IMR-90 (cell line): ENCODE measurements around the gene IL1B. TPM values are rescaled to one million over a fixed set of nuclear protein-coding genes. Genes with fewer than 3 reads are reported as not detected.
A peak's percentile ranks its signal among the peaks of the same experiment; 100 is the strongest.

ENCODE experiments used
- ATAC-seq: fragments of 200-7000 bp; cut with Tn5 transposase; 2 replicates; pipeline ENCODE4 v1.9.1; 2020; ENCODE audit warnings: low read depth, mild to moderate bottlenecking, moderate library complexity
- BruUV-seq: library from RNA; stranded (reverse); fragments of 400-500 nt; replicated peaks from 2 replicates; lab custom pipeline; 2021; lab: Mats Ljungman, UMichigan
- CTCF ChIA-PET: fragments of 300-600 bp; formaldehyde crosslinking; extraction: SDS; loops from one replicate; lab custom pipeline; 2021; ENCODE audit warnings: antibody characterized with exemption; lab: Yijun Ruan, JAX
- POLR2A ChIA-PET: fragments of 300-600 bp; sonication (Branson Sonifier 250); formaldehyde crosslinking; loops from one replicate; lab custom pipeline; 2022; ENCODE audit warnings: antibody characterized with exemption; ENCODE audit not compliant: unreplicated experiment; lab: Charles Lee
- DNase-seq: peaks from one replicate; pipeline ENCODE4 v3.0.0; 2013
- H2AFZ ChIP-seq: replicated peaks from 2 replicates; pipeline ENCODE3; 2013; ENCODE audit warnings: low read length, mild to moderate bottlenecking; ENCODE audit not compliant: poor library complexity
- H2AK5ac ChIP-seq: 2 replicates; pipeline ENCODE4 v1.6.1; 2013; ENCODE audit warnings: low read depth, low read length, inconsistent platforms
- H2AK9ac ChIP-seq: replicated peaks from 2 replicates; pipeline ENCODE3; 2013; ENCODE audit warnings: mild to moderate bottlenecking, low read depth, low read length, moderate library complexity; ENCODE audit not compliant: poor library complexity
- H2BK120ac ChIP-seq: 2 replicates; pipeline ENCODE4 v1.6.1; 2013; ENCODE audit warnings: low read depth, low read length, inconsistent platforms
- H2BK15ac ChIP-seq: 3 replicates; pipeline ENCODE4 v1.6.1; 2013; ENCODE audit warnings: low read depth, low read length, inconsistent platforms
- H2BK20ac ChIP-seq: 2 replicates; pipeline ENCODE4 v1.6.1; 2013; ENCODE audit warnings: low read depth, mild to moderate bottlenecking, inconsistent platforms, low read length, moderate library complexity
- H2BK5ac ChIP-seq: 2 replicates; pipeline ENCODE4 v1.6.1; 2013; ENCODE audit warnings: mild to moderate bottlenecking, low read depth, low read length, inconsistent platforms; ENCODE audit not compliant: poor library complexity, severe bottlenecking
- H3K14ac ChIP-seq: replicated peaks from 2 replicates; pipeline ENCODE4 v1.6.1; 2013; ENCODE audit warnings: low read depth, low read length, inconsistent platforms
- H3K18ac ChIP-seq: 2 replicates; pipeline ENCODE4 v1.6.1; 2013; ENCODE audit warnings: low read depth, low read length, control low read depth
- H3K23ac ChIP-seq: 2 replicates; pipeline ENCODE4 v1.6.1; 2013; ENCODE audit warnings: low read depth, low read length, inconsistent platforms
- H3K27ac ChIP-seq: 2 replicates; pipeline ENCODE4 v1.5.1; 2013; ENCODE audit warnings: mild to moderate bottlenecking, control low read depth, low read length; ENCODE audit not compliant: insufficient read depth
- H3K27me3 ChIP-seq: 2 replicates; pipeline ENCODE4 v1.6.1; 2013; ENCODE audit warnings: low read length; ENCODE audit not compliant: control insufficient read depth, insufficient read depth
- H3K36me3 ChIP-seq: 2 replicates; pipeline ENCODE4 v1.6.1; 2013; ENCODE audit warnings: low read length, mixed read lengths; ENCODE audit not compliant: control insufficient read depth, insufficient read depth
- H3K4ac ChIP-seq: 2 replicates; pipeline ENCODE4 v1.6.1; 2013; ENCODE audit warnings: low read depth, low read length, inconsistent platforms
- H3K4me1 ChIP-seq: 2 replicates; pipeline ENCODE4 v1.6.1; 2013; ENCODE audit warnings: low read length, mixed read lengths; ENCODE audit not compliant: control insufficient read depth, insufficient read depth
- H3K4me2 ChIP-seq: 2 replicates; pipeline ENCODE4 v1.6.1; 2013; ENCODE audit warnings: low read depth, mild to moderate bottlenecking, control low read depth, low read length, moderate library complexity
- H3K4me3 ChIP-seq: 2 replicates; pipeline ENCODE4 v1.5.1; 2013; ENCODE audit warnings: low read depth, mild to moderate bottlenecking, control low read depth, low read length, moderate library complexity; ENCODE audit not compliant: insufficient read depth
- H3K56ac ChIP-seq: 2 replicates; pipeline ENCODE4 v1.6.1; 2013; ENCODE audit warnings: low read length, inconsistent platforms; ENCODE audit not compliant: insufficient read depth; ENCODE audit errors: extremely low read depth
- H3K79me1 ChIP-seq, 2 experiments: 2 replicates each; pipeline ENCODE4 v1.6.1; 2013; ENCODE audit warnings: low read length in 2 of 2, inconsistent platforms in 1 of 2, low read depth in 1 of 2
- H3K9ac ChIP-seq: 2 replicates; pipeline ENCODE4 v1.6.1; 2013; ENCODE audit warnings: low read depth, low read length, control low read depth
- H3K9me1 ChIP-seq: 2 replicates; pipeline ENCODE4 v1.6.1; 2013; ENCODE audit warnings: low read length, inconsistent platforms; ENCODE audit not compliant: insufficient read depth
- H3K9me3 ChIP-seq: 2 replicates; pipeline ENCODE4 v1.6.1; 2013; ENCODE audit warnings: low read length; ENCODE audit not compliant: control insufficient read depth, insufficient read depth
- H4K20me1 ChIP-seq: 2 replicates; pipeline ENCODE4 v1.6.1; 2013; ENCODE audit warnings: low read length, inconsistent platforms; ENCODE audit not compliant: insufficient read depth
- H4K5ac ChIP-seq: 2 replicates; pipeline ENCODE4 v1.6.1; 2013; ENCODE audit warnings: mild to moderate bottlenecking, low read depth, low read length, control low read depth
- H4K8ac ChIP-seq, 2 experiments: 2 replicates each; pipeline ENCODE4 v1.6.1; 2013; ENCODE audit warnings: low read depth in 2 of 2, low read length in 2 of 2, control low read depth in 1 of 2, inconsistent platforms in 1 of 2
- H4K91ac ChIP-seq: 2 replicates; pipeline ENCODE4 v1.6.1; 2013; ENCODE audit warnings: low read depth, low read length, inconsistent platforms; ENCODE audit not compliant: insufficient read depth
- MAFK ChIP-seq: IDR thresholded peaks from 2 replicates; pipeline ENCODE4 v1.6.1; 2012; ENCODE audit warnings: low read depth, low read length, improper control_type of control experiment
- WGBS, 2 experiments: methylation state at CpG; one replicate each; pipeline versions ENCODE4 v1.1.5 to v1.1.7; 2013; ENCODE audit warnings: missing lambda C conversion rate in 2 of 2; ENCODE audit not compliant: insufficient read length in 1 of 2; ENCODE audit errors: extremely low coverage in 2 of 2; 5-methylcytosine and 5-hydroxymethylcytosine counted together
- dilution Hi-C: fragments of 300-500 bp; cut with HindIII; formaldehyde crosslinking; loops from one replicate; pipeline ENCODE4 v1.14.3; 2018; ENCODE audit warnings: low sequenced_read_pairs; ENCODE audit not compliant: unreplicated experiment
- in situ Hi-C: fragments of 300-500 bp; cut with MboI; formaldehyde crosslinking; loops from 3 replicates; pipeline ENCODE4 v1.14.3; 2019; ENCODE audit warnings: low sequenced_read_pairs, inconsistent platforms, mixed read lengths
- intact Hi-C: fragments of 100-400 bp; cut with micrococcal nuclease; formaldehyde crosslinking; loops from 2 replicates; pipeline ENCODE4 v1.10.0; 2022
- polyA plus RNA-seq, 3 experiments: library from polyadenylated mRNA; depleted of rRNA; stranded (reverse); fragments of >200 nt; gene quantifications; 2 replicates each; pipeline ENCODE4 v1.2.3, GENCODE V29; 2012; ENCODE audit warnings: low replicate concordance in 1 of 3
- total RNA-seq: library from RNA; depleted of rRNA; stranded (reverse); fragments of >200 nt; gene quantifications from 2 replicates; pipeline ENCODE4 v1.2.3, GENCODE V29; 2012
- TF ChIP-seq, protein P1 (sequence below): fragments of 150-350 bp; IDR thresholded peaks from 2 replicates; pipeline ENCODE4 v1.6.1; 2016; ENCODE audit warnings: low read depth, mild to moderate bottlenecking, low read length, moderate library complexity, borderline replicate concordance

Gene IL1B
- total and polyA plus RNA-seq, 2 of the 4 experiments (the other 2 are of a cell fraction), result 3.0 to 4.4 TPM

DNA sequence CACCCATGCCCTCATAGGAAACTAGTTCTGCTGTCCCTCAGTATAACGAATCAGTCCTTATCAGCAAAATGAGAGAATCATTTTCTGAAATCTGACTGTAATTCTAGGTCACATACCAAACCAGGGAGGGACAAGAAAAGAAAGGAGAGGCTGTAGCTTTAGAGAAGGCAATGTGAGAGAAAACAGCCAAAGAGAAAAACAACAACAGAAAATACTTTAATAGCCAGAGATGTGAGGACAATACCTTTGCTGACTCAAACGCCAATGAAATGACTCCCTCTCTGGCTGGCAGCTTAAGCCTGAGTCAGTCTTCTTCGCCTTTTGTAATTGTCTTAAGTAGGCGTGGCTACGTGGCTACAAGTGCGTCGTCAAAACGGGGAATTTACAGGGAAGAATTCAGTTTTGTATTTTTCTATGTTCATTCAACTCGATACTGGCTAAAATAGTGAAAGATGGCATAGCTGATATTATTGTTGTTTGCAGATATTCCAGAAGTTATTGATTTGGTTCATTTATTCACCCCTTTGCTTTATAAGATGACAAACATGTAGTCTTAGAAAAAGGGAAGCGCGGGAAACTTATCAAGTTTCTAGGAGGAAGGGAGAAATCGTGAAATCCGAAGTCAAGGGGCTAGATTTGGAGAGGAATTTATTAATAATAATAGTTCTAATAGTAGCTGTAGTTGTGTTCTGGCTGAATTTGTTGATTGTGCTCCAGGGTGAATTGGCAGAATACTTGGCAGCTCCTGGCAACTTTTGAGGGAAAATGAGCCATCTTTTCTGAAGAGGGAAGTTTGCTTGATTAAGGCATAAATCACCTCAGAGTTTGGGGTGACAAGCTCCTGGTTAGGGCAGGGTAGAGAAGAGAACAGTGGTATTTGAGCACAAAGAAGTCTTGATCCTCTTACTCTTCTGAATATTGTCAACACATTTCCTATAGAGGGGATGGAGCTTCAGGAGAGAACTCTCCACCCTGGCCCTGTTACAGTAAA, 52.1 kb downstream of the IL1B start, which contains the start of gene IL1A:
IL1A (minus strand) TSS at position 295 of the 991 bp plus-strand sequence. CDS start 723 bp downstream, outside the sequence.
- Histone ChIP-seq H3K4me3 (peak within 1 kb of the TSS; percentile 12; the same call in 1 of the 2 replicates), H2AK5ac (no peak within 1 kb of the TSS), H2AK9ac (no peak within 1 kb of the TSS), H3K27ac (no peak within 1 kb of the TSS), H3K79me1 (no peaks in the 10 kb centered on the region), H4K91ac (no peak within 1 kb of the TSS), H2BK5ac (no peak within 1 kb of the TSS), H2BK20ac (peak within 1 kb of the TSS; percentile 35; the same call in 1 of the 2 replicates), H3K9ac (no peak within 1 kb of the TSS), H2BK120ac (no peak within 1 kb of the TSS), H3K4me1 (no peaks in the 10 kb centered on the region), H3K4ac (no peak within 1 kb of the TSS; the same call in 1 of the 2 replicates), H3K9me1 (no peaks in the 10 kb centered on the region), H3K23ac (no peak within 1 kb of the TSS), H4K20me1 (no peaks in the 10 kb centered on the region), H3K14ac (no peak within 1 kb of the TSS), H2BK15ac (no peak within 1 kb of the TSS), H2AFZ (no peak within 1 kb of the TSS), H3K9me3 (no peaks in the 10 kb centered on the region), H3K18ac (no peak within 1 kb of the TSS), H3K56ac (no peak within 1 kb of the TSS), H4K5ac (no peak within 1 kb of the TSS), H3K4me2 (peak within 1 kb of the TSS; percentile 72), H3K27me3 (no peaks in the 10 kb centered on the region), H3K36me3 (no peaks in the 10 kb centered on the region), H4K8ac (no peak within 1 kb of the TSS)
- intact Hi-C loops (no loop called here), dilution Hi-C loops (no loop called here), in situ Hi-C loops (no loop called here)
- ChIA-PET CTCF (interaction anchor here (0.5 to 1.2 kb wide), 2 partner anchors 12 to 80 kb away, joined by 3 to 4 read pairs; no protein-coding TSS in a partner anchor), POLR2A (no interaction called here)
- peak; percentile 16; the same call in 1 of the 2 replicates for TF ChIP-seq MAFK
- TF ChIP-seq, protein P1, sequence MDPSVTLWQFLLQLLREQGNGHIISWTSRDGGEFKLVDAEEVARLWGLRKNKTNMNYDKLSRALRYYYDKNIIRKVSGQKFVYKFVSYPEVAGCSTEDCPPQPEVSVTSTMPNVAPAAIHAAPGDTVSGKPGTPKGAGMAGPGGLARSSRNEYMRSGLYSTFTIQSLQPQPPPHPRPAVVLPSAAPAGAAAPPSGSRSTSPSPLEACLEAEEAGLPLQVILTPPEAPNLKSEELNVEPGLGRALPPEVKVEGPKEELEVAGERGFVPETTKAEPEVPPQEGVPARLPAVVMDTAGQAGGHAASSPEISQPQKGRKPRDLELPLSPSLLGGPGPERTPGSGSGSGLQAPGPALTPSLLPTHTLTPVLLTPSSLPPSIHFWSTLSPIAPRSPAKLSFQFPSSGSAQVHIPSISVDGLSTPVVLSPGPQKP, result no peak
- peak; percentile 77 for DNase-seq
- ATAC-seq, result peak; percentile 69
- WGBS, 2 experiments, result no CpG with 5 or more reads among the region's 13 CpGs
- BruUV-seq, result no TSS peak
